GM18499 (cell line): ENCODE data around the gene FKBP1C.

Experiments used
- ATAC-seq: cut with Tn5 transposase; IDR thresholded peaks from one replicate; pipeline ENCODE4 v1.9.1; 2021; ENCODE audit warnings: moderate number of reproducible peaks; ENCODE audit not compliant: insufficient read depth, unreplicated experiment

Gene FKBP1C

GRCh38 chr6:63259153-63259552 lies 47.9 kb downstream of the FKBP1C start:
- no peak for ATAC-seq

GRCh38 chr6:63261820-63262219 lies 50.6 kb downstream of the FKBP1C start:
- no peak for ATAC-seq
